ENCODE measurements around the gene SLC30A7.

SLC30A7 gene

GRCh38 chr1:100995198-100995988 lies 99.5 kb downstream of the SLC30A7 start:
- Histone ChIP-seq H4K20me1 (ENCODE audit: insufficient read depth) (no peaks in the 10 kb centered on the region), H3K27ac (no peak overlapping the region), H3K27me3 (ENCODE audit: insufficient read depth, low read depth) (no peaks in the 10 kb centered on the region), H3K79me2 (ENCODE audit: insufficient read depth, low read depth) (no peaks in the 10 kb centered on the region), H3K36me3 (ENCODE audit: insufficient read depth) (no peaks in the 10 kb centered on the region), H2AFZ (ENCODE audit: low read depth) (no peak overlapping the region), H3K4me1 (ENCODE audit: low read depth, poor library complexity, severe bottlenecking) (no peaks in the 10 kb centered on the region), H3K9ac (no peak overlapping the region), H3K4me3 (IDR thresholded peaks at IDR 0.05; ENCODE audit: insufficient read depth, low read depth, low read length) (no peak overlapping the region), H3K4me2 (no peak overlapping the region)
- no peak for TF ChIP-seq CTCF (conservative IDR thresholded peaks at IDR 0.05; ENCODE audit: low read depth, low read length)

GRCh38 chr1:100998426-100998825 lies 102.5 kb downstream of the SLC30A7 start:
- no peak overlapping the region for H3K9ac ChIP-seq
- no peaks in the 10 kb centered on the region for H4K20me1 ChIP-seq (ENCODE audit: insufficient read depth)
- H2AFZ ChIP-seq (ENCODE audit: low read depth) = no peak overlapping the region
- H3K4me1 ChIP-seq (ENCODE audit: low read depth, poor library complexity, severe bottlenecking) = no peaks in the 10 kb centered on the region
- no peaks in the 10 kb centered on the region for H3K36me3 ChIP-seq (ENCODE audit: insufficient read depth)
- no peak overlapping the region for H3K27ac ChIP-seq
- TF ChIP-seq CTCF (conservative IDR thresholded peaks at IDR 0.05; ENCODE audit: low read depth, low read length) = no peak
- H3K79me2 ChIP-seq (ENCODE audit: insufficient read depth, low read depth) = no peaks in the 10 kb centered on the region
- no peak overlapping the region for H3K4me2 ChIP-seq
- no peaks in the 10 kb centered on the region for H3K27me3 ChIP-seq (ENCODE audit: insufficient read depth, low read depth)
- H3K4me3 ChIP-seq (IDR thresholded peaks at IDR 0.05; ENCODE audit: insufficient read depth, low read depth, low read length) = no peak overlapping the region

- H3K9ac ChIP-seq = no peak overlapping the region
- no peaks in the 10 kb centered on the region for H3K36me3 ChIP-seq (ENCODE audit: insufficient read depth)
- peaks cover 15% of the 10 kb centered on the region for H3K4me1 ChIP-seq (ENCODE audit: low read depth, poor library complexity, severe bottlenecking)
- H3K79me2 ChIP-seq (ENCODE audit: insufficient read depth, low read depth) = no peaks in the 10 kb centered on the region
- H3K4me3 ChIP-seq (IDR thresholded peaks at IDR 0.05; ENCODE audit: insufficient read depth, low read depth, low read length) = no peak overlapping the region
- TF ChIP-seq CTCF (conservative IDR thresholded peaks at IDR 0.05; ENCODE audit: low read depth, low read length) = no peak
- no peaks in the 10 kb centered on the region for H3K27me3 ChIP-seq (ENCODE audit: insufficient read depth, low read depth)
- H2AFZ ChIP-seq (ENCODE audit: low read depth) = no peak overlapping the region
- H3K27ac ChIP-seq = no peak overlapping the region
- H4K20me1 ChIP-seq (ENCODE audit: insufficient read depth) = no peaks in the 10 kb centered on the region
- no peak overlapping the region for H3K4me2 ChIP-seq
These were observed 104.4 kb downstream of the SLC30A7 start for GRCh38 chr1:101000131-101000873.

- Histone ChIP-seq H2AFZ (ENCODE audit: low read depth) (no peak overlapping the region), H3K4me2 (no peak overlapping the region)
These were observed 106.7 kb downstream of the SLC30A7 start for GRCh38 chr1:101002551-101002950.

More at GRCh38 chr1:101002551-101002950, 106.7 kb downstream of the SLC30A7 start:
- Histone ChIP-seq H3K27ac (no peak overlapping the region), H3K27me3 (ENCODE audit: insufficient read depth, low read depth) (no peaks in the 10 kb centered on the region), H3K79me2 (ENCODE audit: insufficient read depth, low read depth) (no peaks in the 10 kb centered on the region), H4K20me1 (ENCODE audit: insufficient read depth) (no peaks in the 10 kb centered on the region), H3K36me3 (ENCODE audit: insufficient read depth) (no peaks in the 10 kb centered on the region), H3K9ac (no peak overlapping the region), H3K4me3 (IDR thresholded peaks at IDR 0.05; ENCODE audit: insufficient read depth, low read depth, low read length) (no peak overlapping the region), H3K4me1 (ENCODE audit: low read depth, poor library complexity, severe bottlenecking) (peaks cover 18% of the 10 kb centered on the region)
- no peak for TF ChIP-seq CTCF (conservative IDR thresholded peaks at IDR 0.05; ENCODE audit: low read depth, low read length)

Measured in KMS-11 (cell line).